MM.1S (cell line): Measurements from ENCODE around the gene CES5A.

Experiments
- DNase-seq: peaks from one replicate; pipeline ENCODE4 v3.0.0-alpha.2; 2015
- H2AFZ ChIP-seq: fragments of 300-600 bp; sonication (generic); 2 replicates; pipeline ENCODE4 v1.6.0; 2016; ENCODE audit warnings: antibody characterized with exemption, low read length
- H3F3A ChIP-seq: fragments of 300-600 bp; sonication (generic); 2 replicates; pipeline ENCODE4 v1.6.1; 2016; ENCODE audit warnings: mild to moderate bottlenecking, antibody characterized with exemption, low read length, moderate library complexity, mixed read lengths; ENCODE audit not compliant: insufficient read depth
- H3K27ac ChIP-seq: fragments of 300-600 bp; sonication (generic); 2 replicates; pipeline ENCODE4 v1.5.1; 2016; ENCODE audit warnings: mild to moderate bottlenecking, low read length
- H3K27me3 ChIP-seq: fragments of 300-600 bp; sonication (generic); replicated peaks from 2 replicates; pipeline ENCODE4 v1.6.0; 2016; ENCODE audit warnings: low read length; ENCODE audit not compliant: insufficient read depth
- H3K36me3 ChIP-seq: fragments of 300-600 bp; sonication (generic); replicated peaks from 2 replicates; pipeline ENCODE4 v1.6.1; 2016; ENCODE audit warnings: mild to moderate bottlenecking, low read length, mixed read lengths; ENCODE audit not compliant: insufficient read depth
- H3K4me1 ChIP-seq: fragments of 300-600 bp; sonication (generic); 2 replicates; pipeline ENCODE4 v1.6.1; 2016; ENCODE audit warnings: low read length, mixed read lengths
- H3K4me2 ChIP-seq: fragments of 300-600 bp; sonication (generic); 2 replicates; pipeline ENCODE4 v1.6.0; 2016; ENCODE audit warnings: low read depth, low read length
- H3K4me3 ChIP-seq: fragments of 300-600 bp; sonication (generic); 2 replicates; pipeline ENCODE4 v1.5.1; 2016; ENCODE audit warnings: low read length, mixed read lengths
- H3K79me2 ChIP-seq: fragments of 300-600 bp; sonication (generic); 2 replicates; pipeline ENCODE4 v1.6.1; 2016; ENCODE audit warnings: mixed run types, low read length, mixed read lengths
- H3K9ac ChIP-seq: fragments of 300-600 bp; sonication (generic); 2 replicates; pipeline ENCODE4 v1.6.1; 2016; ENCODE audit warnings: low read length, mixed read lengths
- H3K9me2 ChIP-seq: fragments of 300-600 bp; sonication (generic); replicated peaks from 2 replicates; pipeline ENCODE4 v1.6.1; 2016; ENCODE audit warnings: mild to moderate bottlenecking, low read length, mixed read lengths; ENCODE audit not compliant: insufficient read depth
- H3K9me3 ChIP-seq: fragments of 300-600 bp; sonication (generic); replicated peaks from 2 replicates; pipeline ENCODE4 v1.6.1; 2016; ENCODE audit warnings: mild to moderate bottlenecking, low read length, mixed read lengths; ENCODE audit not compliant: insufficient read depth
- H4K20me1 ChIP-seq: fragments of 300-600 bp; sonication (generic); 2 replicates; pipeline ENCODE4 v1.6.1; 2016; ENCODE audit warnings: mild to moderate bottlenecking, low read length, moderate library complexity, mixed read lengths; ENCODE audit not compliant: insufficient read depth
- CTCF ChIP-seq: fragments of 300-600 bp; sonication (generic); IDR thresholded peaks from 2 replicates; pipeline ENCODE4 v1.5.1; 2016; ENCODE audit warnings: antibody characterized with exemption, low read length, mixed read lengths
- EZH2 ChIP-seq: fragments of 300-600 bp; sonication (generic); optimal IDR thresholded peaks from 2 replicates; pipeline ENCODE3; 2017; ENCODE audit warnings: low read depth, mild to moderate bottlenecking, antibody characterized with exemption, low read length, mixed read lengths
- EZH2phosphoT487 ChIP-seq: fragments of 300-600 bp; sonication (generic); IDR thresholded peaks from 2 replicates; pipeline ENCODE4 v1.6.1; 2018; ENCODE audit warnings: antibody characterized with exemption, low read length

CES5A gene

GRCh38 chr16:55842369-55843104 is 32.6 kb downstream of the CES5A start:
- no peak overlapping the region for H3K4me3 ChIP-seq
- no peaks in the 10 kb centered on the region for H4K20me1 ChIP-seq
- no peak overlapping the region for H3K27ac ChIP-seq
- no peak for TF ChIP-seq EZH2
- peak; percentile 73 for TF ChIP-seq CTCF
- H3K9me2 ChIP-seq = no peaks in the 10 kb centered on the region
- no peak overlapping the region for H3K9ac ChIP-seq
- H3K36me3 ChIP-seq = no peaks in the 10 kb centered on the region
- no peaks in the 10 kb centered on the region for H3K4me1 ChIP-seq
- H3K9me3 ChIP-seq = no peaks in the 10 kb centered on the region
- H2AFZ ChIP-seq = no peak overlapping the region
- H3K79me2 ChIP-seq = no peaks in the 10 kb centered on the region
- H3K4me2 ChIP-seq = no peak overlapping the region
- peak; percentile 49 for DNase-seq
- H3F3A ChIP-seq = no peaks in the 10 kb centered on the region
- no peaks in the 10 kb centered on the region for H3K27me3 ChIP-seq

GRCh38 chr16:55839115-55839514 is 36.1 kb downstream of the CES5A start:
- no peak overlapping the region for H2AFZ ChIP-seq
- H3K9me3 ChIP-seq = no peaks in the 10 kb centered on the region
- DNase-seq = no peak
- no peaks in the 10 kb centered on the region for H3K36me3 ChIP-seq
- H3K27ac ChIP-seq = no peak overlapping the region
- TF ChIP-seq EZH2 (no peak), CTCF (no peak), EZH2phosphoT487 (no peak)
- H3K4me3 ChIP-seq = no peak overlapping the region
- no peaks in the 10 kb centered on the region for H3K27me3 ChIP-seq
- H3K4me1 ChIP-seq = no peaks in the 10 kb centered on the region
- H3K79me2 ChIP-seq = no peaks in the 10 kb centered on the region
- H3K9ac ChIP-seq = no peak overlapping the region
- no peak overlapping the region for H3K4me2 ChIP-seq
- no peaks in the 10 kb centered on the region for H3K9me2 ChIP-seq
- no peaks in the 10 kb centered on the region for H3F3A ChIP-seq
- no peaks in the 10 kb centered on the region for H4K20me1 ChIP-seq

GRCh38 chr16:55836158-55836611 is 39.0 kb downstream of the CES5A start:
- no peak overlapping the region for H3K27ac ChIP-seq
- H3K4me1 ChIP-seq = no peaks in the 10 kb centered on the region
- no peaks in the 10 kb centered on the region for H3K79me2 ChIP-seq
- no peak for DNase-seq
- TF ChIP-seq EZH2 (no peak), CTCF (no peak), EZH2phosphoT487 (no peak)
- no peaks in the 10 kb centered on the region for H3F3A ChIP-seq
- H3K4me2 ChIP-seq = no peak overlapping the region
- no peaks in the 10 kb centered on the region for H3K9me2 ChIP-seq
- no peak overlapping the region for H2AFZ ChIP-seq
- no peaks in the 10 kb centered on the region for H3K9me3 ChIP-seq
- H4K20me1 ChIP-seq = no peaks in the 10 kb centered on the region
- no peak overlapping the region for H3K9ac ChIP-seq
- H3K27me3 ChIP-seq = no peaks in the 10 kb centered on the region
- H3K36me3 ChIP-seq = no peaks in the 10 kb centered on the region
- no peak overlapping the region for H3K4me3 ChIP-seq
